Measurements from ENCODE around the gene B3GNT5.
"Not testable (repeated sequence)": the region's sequence is repeated elsewhere in the genome, so short reads cannot be mapped to it uniquely, and the experiment has no call there.

The B3GNT5 gene, protein sequence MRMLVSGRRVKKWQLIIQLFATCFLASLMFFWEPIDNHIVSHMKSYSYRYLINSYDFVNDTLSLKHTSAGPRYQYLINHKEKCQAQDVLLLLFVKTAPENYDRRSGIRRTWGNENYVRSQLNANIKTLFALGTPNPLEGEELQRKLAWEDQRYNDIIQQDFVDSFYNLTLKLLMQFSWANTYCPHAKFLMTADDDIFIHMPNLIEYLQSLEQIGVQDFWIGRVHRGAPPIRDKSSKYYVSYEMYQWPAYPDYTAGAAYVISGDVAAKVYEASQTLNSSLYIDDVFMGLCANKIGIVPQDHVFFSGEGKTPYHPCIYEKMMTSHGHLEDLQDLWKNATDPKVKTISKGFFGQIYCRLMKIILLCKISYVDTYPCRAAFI

DNA sequence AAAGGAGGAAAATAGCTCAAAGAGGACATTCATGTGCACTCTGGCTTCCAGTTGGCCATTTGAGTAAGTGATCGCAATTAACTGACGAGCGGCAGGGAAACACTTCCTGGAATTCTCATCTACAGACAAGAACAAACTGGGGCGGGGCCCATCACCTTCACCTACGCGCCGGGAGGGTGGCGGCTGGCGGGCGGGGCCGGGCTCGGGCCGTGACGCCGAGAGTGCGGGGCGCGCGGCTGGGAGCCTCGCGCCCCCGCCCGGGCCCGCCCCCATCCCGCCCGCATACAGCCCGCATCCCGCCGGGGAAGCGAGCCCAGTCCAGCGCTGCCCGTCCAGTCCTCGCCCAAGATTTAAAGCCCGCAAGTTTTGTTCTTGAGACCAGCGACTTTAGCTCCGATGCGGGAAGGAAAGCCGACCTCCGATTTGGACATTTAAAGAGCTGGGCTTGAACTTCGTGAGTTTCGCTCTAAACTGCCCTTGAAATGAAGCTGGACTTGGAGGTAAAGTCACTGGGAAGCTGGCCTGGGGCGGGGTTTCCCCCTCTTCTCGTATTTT lies at the start of gene B3GNT5:
Gene B3GNT5 (plus strand): TSS at position 281 of the 555 bp plus-strand sequence. CDS start 16,546 bp downstream, outside the sequence.
- DNase-seq: peak; percentile 41

DNA sequence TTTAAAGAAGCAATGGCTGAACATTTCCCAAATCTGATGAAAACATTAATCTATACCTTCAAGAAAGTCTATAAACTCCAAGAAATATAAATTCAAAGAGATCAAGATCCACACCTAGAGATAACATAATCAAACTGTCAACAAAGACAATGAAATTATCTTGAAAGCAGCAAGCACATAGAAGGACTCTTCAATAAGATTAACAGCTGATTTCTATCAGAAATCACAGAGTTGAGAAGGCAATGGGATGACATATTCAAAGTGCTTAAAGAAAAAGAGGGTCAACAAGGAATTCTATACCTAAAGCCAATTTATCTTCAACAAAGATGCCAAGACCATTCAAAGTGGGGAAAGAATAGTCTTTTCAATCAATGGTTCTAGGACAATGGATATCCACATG lies 49.4 kb upstream of the B3GNT5 start:
- DNase-seq: no peak

DNA sequence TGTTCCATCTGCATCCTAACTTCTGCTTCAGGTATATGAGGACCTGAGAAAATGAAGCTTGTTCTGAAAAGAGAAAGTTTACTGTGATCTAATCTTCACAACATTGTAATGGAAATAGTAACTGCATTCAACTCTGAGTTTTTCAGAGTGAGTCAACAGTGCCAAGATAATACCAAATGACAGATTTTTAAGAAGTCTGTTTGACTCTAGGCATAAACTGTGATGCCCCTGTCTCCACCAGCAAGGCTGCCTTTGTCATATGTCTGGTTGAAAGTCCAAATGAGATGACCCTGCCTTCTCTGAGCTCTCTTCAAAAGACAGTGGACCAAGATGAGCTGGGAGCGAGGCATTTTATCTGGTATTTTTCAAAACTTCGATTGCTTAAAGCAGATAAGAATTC lies 44.8 kb upstream of the B3GNT5 start:
- DNase-seq: no peak

DNA sequence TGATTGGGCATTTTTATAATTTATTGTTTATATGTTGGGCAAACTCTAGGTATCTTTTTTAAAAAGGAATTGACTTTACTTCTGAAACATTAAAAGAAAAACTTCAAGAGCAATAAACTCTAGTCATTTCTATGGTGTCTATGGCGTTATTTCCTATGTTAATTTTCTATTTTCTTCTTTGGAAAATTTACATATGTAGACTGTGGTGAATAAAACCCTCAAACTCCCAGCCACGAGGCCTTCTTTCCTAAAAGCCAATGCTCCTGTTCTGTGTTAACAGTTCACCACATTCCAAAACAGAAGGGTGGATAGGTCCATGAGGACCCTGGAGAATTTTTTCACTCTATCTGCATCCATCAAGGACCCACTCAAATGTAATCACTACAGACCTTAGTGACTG lies 44.3 kb upstream of the B3GNT5 start:
- no peak for DNase-seq

DNA sequence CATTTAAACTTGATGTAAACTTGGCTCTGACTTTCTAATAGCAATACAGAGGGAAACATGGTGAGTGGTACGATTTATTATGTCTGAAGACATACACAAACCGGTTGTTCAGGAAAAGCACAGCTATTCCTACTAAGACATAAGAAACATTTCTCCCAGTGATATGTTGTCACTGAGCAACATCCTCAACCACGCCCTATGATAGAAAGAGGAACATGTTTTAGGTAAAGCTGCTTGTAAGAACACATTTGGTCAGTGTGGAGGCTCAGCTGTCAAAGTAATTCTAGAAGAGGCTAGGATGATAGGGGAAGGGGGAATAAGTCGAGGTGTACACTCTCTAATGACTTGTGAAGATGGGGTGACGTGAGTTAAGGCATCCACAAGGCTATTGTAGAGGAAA lies 42.7 kb upstream of the B3GNT5 start:
- DNase-seq: no peak

DNA sequence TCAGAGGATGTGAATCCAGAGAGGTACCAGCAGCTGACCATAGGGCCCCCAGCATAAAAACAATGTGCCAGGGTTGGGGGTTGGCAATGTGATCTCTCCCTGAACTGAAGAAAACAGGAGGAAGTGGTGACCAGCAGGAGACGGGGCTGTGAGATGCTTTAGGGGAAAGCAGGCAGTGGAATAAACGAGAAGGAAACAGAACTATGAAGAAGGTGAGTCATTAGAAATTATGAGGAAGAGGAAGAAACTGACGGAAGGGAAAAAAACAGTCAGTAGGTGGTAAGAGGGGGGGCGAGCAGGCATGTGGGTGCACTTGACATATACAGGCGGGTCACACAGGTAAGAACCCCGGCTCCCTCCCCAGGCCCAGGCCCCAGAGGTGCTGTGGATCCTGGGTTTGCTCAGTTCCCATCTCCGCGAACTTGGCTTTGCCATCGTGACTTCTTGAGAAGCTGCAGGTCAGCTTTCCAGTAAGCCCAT lies 42.2 kb upstream of the B3GNT5 start:
- peak; percentile 14 for DNase-seq

DNA sequence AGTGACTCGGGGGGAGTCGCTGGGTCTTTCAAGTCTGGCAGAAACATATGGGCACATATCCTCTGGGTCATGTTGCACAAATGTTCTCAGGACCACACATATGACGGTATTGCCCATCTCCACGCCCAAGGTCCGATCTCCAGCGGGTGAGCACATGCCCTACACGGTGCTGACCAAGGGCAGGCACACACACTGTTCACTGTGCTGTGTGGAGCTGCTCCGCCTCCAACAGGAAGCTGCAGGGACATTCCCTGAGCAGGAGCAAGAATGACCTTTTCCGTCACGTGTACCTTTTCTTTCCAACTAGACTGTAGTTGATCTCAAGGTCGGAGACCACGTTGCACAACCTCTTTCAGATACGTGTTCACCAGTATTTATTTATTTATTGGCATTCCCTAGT lies 41.7 kb upstream of the B3GNT5 start:
- DNase-seq: no peak

DNA sequence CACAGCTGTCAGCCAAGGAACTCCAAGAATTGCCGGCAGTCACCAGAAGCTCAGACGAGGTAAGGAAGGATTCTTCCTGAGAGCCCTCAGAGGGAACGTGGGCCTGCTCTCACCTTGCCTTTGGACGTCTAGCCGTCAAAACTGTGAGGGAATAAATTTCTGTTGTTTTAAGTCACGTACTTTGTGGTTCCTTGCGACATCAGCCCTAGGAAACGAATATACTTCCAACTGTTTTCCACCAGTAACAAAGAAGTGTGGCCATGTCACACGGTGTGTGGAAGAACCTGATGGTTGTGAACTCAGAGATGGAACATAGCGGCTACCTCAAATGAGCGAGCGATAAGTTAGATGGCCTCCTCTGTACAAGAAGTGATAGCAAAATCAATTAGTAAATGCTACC lies 41.0 kb upstream of the B3GNT5 start:
- no peak for DNase-seq

DNA sequence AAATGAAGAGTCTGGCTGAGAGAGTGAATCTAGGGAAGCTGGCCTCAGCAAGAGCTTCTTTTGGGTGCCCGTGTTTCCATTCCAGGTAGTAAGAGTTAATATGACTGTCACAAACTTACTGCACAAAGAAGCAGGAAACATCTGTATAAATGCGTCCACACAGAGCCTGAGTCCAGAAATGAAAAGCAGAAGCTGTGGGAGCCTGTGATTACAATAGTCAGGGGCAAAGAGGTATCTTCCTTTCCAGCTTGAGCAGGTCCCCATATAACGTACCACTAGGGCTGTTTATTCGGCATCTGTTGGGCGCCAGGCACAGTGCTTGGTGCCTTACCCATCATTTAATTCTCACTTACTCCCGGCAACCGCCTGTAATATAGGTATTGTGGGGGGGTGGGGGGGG lies 40.5 kb upstream of the B3GNT5 start:
- DNase-seq: no peak

DNA sequence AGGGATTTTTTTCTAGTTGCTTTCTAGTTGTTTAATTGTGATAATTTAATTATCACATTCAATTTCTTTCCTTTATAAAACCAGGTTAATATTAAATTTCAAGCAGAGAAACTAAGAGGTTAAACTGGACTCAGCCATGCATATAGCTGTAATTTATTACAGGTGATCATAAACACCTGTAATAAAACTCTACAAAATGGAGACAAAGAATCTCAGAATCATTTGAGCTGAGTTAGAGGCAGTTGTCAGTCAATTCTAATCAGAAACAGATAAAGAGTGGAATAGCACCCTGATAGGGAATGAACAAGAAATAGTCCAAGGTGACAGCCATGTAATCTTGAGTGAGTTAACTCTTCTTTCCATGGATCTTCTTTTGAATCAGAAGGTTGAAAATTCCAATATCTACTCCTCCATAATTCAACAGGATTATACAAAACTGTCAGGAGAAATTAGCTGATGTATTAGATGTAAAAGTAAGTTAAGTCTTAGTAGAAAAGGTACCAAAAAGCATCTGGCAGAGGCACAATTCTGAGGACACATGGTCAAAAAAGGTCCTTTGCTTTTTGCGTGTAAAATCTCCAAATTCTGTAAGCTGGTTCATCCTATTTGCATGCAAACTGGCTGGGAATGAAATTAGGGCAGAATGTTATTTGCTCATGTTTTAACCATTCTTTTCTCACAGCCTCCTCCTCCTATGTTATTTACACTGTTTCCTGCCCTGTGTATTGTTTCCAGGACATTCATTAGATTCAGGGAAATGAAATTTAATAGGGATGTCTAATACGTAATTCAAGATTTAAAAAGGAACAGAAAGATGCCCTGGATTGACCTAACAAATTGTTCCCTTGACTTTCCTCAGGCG lies 39.4 kb upstream of the B3GNT5 start:
- no peak for DNase-seq

DNA sequence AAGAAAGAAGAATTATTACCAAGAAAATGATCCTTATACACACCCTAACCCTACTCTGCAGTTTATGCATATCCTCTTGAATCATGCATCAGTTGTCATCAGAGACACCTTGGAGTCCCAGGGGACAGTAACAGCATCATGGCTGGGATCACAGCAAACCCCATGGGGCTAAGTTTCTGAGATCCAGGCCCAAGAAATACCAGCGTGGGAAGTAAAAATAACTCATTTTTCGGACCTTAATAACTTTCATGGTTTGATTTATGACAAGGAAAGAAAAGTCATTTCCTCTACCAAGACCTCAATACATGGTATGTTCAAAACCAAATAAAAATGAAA lies 38.8 kb upstream of the B3GNT5 start:
- DNase-seq: no peak

DNA sequence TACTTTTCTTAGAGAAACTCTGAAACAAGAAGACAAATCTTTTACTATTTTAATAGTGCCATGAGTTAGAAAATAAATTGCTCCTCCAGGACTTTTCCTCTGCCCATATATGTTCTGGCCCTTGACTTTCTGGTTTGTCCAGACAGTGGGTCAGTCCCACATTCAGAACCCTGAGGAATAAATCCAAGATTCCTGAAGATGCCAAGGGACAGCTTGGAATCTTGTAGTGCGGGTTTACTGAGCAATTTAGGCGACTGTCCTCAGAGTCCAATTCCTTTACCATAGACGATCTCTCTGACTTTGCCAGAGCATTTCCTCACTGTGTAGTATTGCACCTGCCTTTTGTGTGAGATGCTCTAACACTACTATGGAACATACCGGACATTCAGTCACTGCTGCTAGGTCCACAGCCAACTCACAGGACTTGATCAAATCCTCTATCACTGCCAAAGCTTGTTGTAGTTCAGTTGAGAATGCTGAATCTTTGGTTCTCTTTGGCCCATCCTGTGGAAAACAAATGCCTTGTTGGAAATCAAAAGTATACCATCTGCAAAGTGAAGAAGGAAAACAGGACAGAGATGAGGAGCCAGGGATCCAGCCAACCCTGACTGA lies 37.4 kb upstream of the B3GNT5 start:
- DNase-seq: no peak

DNA sequence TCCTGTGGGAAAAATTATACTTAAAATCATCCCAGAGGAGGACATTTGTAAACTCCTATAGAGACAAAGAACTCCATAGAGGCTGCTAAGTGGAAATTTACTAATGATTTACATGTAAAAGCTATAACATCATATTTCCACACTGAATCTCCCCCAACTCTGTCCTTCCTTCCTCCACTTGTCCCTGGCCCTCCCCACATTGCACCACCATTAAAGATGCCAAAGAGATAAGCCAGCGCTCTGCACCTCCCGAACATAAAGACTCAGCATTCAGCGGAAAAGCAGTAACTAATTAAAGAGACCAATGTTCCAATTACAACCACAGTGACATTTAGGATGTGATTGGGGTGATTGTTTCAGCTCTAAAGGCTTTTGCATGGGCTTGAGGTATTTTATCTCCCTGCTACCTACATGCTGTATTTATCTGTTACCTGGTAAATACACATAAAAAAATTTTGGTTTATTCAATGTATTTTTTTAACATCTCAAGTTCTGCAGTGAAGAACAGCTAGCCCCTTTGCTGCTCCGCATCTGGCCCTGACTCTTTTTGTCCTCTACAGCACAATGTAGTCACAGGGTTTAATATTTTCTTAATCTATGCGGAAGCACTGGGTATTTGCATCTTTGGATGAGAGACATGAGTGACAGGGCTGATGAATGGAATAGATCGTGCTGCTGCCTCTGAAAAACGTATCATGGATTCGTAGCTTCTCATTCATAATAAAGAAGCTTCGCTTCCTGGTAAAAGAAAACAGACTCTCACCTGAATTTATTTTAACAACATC lies 35.3 kb upstream of the B3GNT5 start:
- DNase-seq: no peak

DNA sequence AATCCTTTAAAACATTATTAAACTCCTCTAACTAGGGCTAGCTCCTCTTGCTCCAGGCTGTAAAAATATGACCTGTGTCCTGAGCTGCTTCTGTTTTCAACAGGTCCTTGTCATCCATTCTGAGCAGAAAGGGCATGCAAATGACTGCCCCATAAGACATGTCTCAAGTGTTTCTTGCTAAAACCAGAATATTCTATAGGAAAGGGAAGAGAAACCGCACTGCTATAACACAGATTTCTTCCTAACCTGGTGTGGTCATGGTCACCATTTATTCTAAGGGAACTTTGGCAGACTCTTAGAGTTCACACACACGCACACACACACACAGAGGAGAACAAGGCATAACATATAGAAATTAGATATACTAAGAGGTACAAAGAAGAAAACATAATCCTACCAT lies 34.2 kb upstream of the B3GNT5 start:
- no peak for DNase-seq

DNA sequence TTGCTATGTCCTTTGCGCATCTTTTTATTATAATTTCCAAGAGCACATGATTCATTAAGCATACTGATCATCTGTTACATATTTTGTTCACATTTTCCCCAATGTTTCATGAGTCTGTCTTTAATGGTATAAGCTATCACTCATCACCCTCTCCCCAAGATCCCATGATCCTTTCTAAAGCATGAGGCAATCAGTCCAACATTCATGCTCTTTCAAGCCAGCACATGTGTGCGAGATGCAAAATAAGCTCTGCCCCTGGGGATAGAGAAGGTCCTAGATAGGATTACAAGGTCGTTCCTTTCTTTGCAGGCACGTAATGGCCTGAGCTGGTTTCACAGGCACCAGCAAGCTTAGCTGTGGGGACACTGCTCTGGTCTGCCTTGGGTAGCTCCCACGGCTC lies 32.2 kb upstream of the B3GNT5 start:
- no peak for DNase-seq

DNA sequence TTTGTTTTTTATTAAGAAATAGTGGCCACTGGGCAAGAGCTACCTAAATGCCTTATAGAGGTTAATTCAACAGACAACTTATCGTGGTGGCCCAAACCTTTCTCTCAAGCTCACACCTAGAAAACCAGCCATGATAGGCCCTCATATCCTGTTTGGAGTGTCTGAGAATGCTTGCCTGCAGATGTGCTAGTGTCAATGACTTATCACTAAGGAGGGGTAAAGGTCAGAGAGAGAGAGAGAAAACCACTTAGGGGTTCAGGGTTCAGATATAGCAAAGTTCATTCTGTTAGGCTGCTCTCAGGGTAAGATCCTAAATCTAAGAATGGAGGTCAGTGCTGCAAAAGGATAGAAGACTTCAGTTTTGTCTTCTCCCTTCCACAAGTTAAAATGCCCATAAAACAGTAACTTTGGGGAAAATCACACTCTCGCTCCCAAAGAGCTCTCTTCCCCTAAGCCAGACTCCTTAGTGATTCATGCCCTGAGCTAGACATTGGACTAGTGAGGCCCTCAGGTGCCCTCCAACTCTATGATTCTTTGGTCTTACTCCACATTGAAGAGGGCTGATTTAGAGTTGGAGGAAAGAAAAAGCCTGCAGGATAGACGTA lies 30.3 kb upstream of the B3GNT5 start:
- DNase-seq: no peak

DNA sequence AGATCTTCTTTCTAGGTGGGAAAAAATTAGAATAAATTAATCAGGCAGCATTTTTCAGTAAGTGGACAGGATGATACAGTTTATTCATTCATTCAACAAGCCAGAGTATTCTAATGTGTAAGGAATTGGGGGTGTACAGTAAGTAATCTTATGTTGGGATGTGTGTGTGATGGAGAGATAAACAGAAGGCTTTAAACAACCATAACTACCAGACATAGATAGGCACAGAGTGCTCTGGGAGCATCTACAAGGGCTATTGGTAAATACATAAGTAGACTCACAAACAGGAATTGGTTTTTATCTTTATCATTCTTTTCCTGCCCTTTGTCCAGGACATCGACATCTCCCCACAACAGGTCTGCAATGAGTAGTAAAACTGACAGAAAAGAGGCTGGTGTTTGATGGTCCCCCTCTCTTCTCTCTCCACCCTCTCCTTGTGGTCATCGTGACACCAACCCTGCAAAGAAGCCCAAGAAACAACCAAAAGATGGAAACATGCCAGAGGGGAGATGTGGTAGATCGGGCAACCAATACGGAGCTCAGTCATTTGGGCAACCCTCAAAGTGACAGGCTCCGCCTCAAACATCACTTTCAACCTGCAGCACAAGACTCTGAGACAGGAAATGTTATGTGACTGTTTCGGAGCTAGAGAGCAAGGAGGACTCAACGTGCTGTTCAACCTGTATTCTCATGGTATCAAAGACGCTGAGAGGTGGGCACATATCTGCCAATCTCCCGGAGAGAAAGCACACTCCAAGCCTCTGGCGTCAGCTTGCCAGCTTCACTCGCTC lies 28.7 kb upstream of the B3GNT5 start:
- DNase-seq: peak; percentile 19

DNA sequence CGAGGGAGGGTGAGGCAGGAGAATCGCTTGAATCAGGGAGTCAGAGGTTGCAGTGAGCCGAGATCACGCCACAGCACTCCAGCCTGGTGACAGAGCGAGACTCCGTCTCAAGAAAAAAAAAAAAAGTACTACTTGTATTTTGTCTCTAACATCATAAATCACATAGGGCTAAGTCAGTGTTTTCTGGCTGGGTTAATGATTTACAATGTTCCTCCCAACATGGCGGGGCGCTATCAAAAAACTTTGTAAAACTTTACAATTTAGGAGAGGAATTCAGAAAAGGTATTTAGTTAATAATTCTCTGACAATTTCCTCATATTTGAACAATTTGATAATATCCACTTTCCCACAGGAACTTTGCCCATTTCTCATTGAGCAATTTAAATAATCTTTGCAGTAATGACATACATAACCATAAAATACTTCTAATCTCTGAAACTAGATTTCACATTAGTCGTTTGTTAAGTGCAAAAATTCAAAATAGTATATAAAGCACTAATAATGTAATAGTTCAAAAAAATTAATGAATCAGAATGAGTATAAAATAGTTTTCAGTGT lies 26.6 kb upstream of the B3GNT5 start:
- no peak for DNase-seq

DNA sequence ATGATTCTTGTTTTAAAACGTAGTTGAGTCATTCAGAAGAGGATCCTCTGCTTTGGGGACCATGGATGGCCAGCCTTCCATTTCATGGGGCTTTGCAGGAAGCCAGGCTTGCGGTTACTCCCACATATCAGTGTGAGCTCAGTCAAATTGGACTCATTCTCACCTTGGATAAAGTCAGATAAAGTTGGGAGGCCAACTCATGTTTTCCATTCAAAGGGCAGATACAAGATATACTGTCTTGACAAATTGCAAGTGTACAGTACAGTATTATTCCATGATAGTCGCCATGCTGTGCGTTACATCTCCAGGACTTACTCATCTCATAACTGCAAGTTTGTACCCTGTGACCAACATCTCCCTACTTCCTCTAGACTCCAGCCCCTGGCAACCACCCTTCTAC lies 25.5 kb upstream of the B3GNT5 start:
- no peak for DNase-seq

DNA sequence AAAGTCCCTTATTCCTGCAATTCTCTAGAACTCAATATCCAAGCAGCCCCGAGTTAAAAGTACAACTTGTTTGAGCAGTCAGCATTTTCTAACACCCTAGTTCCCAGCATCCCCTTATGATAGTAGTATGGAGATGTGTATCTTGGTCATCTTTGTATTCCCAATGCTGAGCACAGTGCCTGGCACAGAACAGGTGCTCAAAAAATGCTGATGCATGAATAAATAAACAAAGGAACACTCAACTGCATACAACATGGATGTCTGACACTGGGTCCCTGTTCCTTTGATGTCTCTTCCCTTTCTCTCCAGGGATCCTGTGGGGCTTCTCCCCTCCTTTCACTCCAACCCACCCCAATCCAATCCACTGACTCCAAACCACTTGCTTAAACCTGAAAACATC lies 23.9 kb upstream of the B3GNT5 start:
- no peak for DNase-seq

DNA sequence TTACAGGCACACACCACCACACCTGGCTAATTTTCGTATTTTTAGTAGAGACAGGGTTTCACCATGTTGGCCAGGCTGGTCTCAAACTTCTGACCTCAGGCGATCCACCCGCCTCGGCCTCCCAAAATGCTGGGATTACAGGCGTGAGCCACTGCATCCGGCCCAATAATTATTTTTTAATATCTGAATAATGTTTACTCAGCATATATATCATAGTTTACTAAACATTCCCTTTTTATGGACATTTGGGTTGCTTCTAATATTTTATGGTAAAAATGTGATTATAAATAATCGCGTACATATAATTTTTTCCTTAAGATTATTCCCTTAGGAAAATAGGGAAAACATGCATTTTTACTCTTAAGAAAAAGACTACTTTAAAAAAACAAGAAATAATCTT lies 22.8 kb upstream of the B3GNT5 start:
- not testable (repeated sequence) for DNase-seq

Measured in activated naive CD4-positive, alpha-beta T cell treated with Interleukin-2 at 50 U/mL for 16 hours (primary cell).